ENCODE results near the gene H6PD.
A peak's percentile ranks its signal among the peaks of the same experiment; 100 is the strongest.

H6PD gene

GRCh38 chr1:9314111-9314510 is 79.5 kb downstream of the H6PD start:
- no peaks in the 10 kb centered on the region for H4K20me1 ChIP-seq (ENCODE audit: insufficient read depth)
- H3K4me1 ChIP-seq (ENCODE audit: low read depth, poor library complexity, severe bottlenecking): peaks cover 68% of the 10 kb centered on the region
- peak overlapping the region; percentile 84; the same call in 1 of the 2 replicates for H3K27ac ChIP-seq
- H3K36me3 ChIP-seq (ENCODE audit: insufficient read depth): no peaks in the 10 kb centered on the region
- H3K4me2 ChIP-seq: peak overlapping the region; percentile 96
- TF ChIP-seq CTCF (conservative IDR thresholded peaks at IDR 0.05; ENCODE audit: low read depth, low read length): no peak
- no peak overlapping the region for H3K9ac ChIP-seq
- H3K27me3 ChIP-seq (ENCODE audit: insufficient read depth, low read depth): no peaks in the 10 kb centered on the region
- no peak overlapping the region for H3K4me3 ChIP-seq (IDR thresholded peaks at IDR 0.05; ENCODE audit: insufficient read depth, low read depth, low read length)
- H3K79me2 ChIP-seq (ENCODE audit: insufficient read depth, low read depth): peaks cover 53% of the 10 kb centered on the region
- no peak overlapping the region for H2AFZ ChIP-seq (ENCODE audit: low read depth)

- Histone ChIP-seq H4K20me1 (ENCODE audit: insufficient read depth) (no peaks in the 10 kb centered on the region), H3K27ac (peak overlapping the region; percentile 84), H2AFZ (ENCODE audit: low read depth) (peak overlapping the region; percentile 61), H3K4me2 (peak overlapping the region; percentile 96), H3K27me3 (ENCODE audit: insufficient read depth, low read depth) (no peaks in the 10 kb centered on the region), H3K79me2 (ENCODE audit: insufficient read depth, low read depth) (peaks cover 49% of the 10 kb centered on the region), H3K9ac (peak overlapping the region; percentile 56; the same call in 1 of the 2 replicates), H3K4me3 (IDR thresholded peaks at IDR 0.05; ENCODE audit: insufficient read depth, low read depth, low read length) (no peak overlapping the region), H3K36me3 (ENCODE audit: insufficient read depth) (no peaks in the 10 kb centered on the region), H3K4me1 (ENCODE audit: low read depth, poor library complexity, severe bottlenecking) (peaks cover 61% of the 10 kb centered on the region)
- no peak for TF ChIP-seq CTCF (conservative IDR thresholded peaks at IDR 0.05; ENCODE audit: low read depth, low read length)
These were observed 80.3 kb downstream of the H6PD start for GRCh38 chr1:9314711-9315379.

GRCh38 chr1:9315411-9316079 is 81.0 kb downstream of the H6PD start:
- peak overlapping the region; percentile 96 for H3K4me2 ChIP-seq
- no peaks in the 10 kb centered on the region for H3K36me3 ChIP-seq (ENCODE audit: insufficient read depth)
- no peak overlapping the region for H3K4me3 ChIP-seq (IDR thresholded peaks at IDR 0.05; ENCODE audit: insufficient read depth, low read depth, low read length)
- H3K79me2 ChIP-seq (ENCODE audit: insufficient read depth, low read depth): peaks cover 42% of the 10 kb centered on the region
- peaks cover 54% of the 10 kb centered on the region for H3K4me1 ChIP-seq (ENCODE audit: low read depth, poor library complexity, severe bottlenecking)
- peak overlapping the region; percentile 56 for H3K9ac ChIP-seq
- H2AFZ ChIP-seq (ENCODE audit: low read depth): peak overlapping the region; percentile 61
- peak overlapping the region; percentile 84 for H3K27ac ChIP-seq
- H4K20me1 ChIP-seq (ENCODE audit: insufficient read depth): no peaks in the 10 kb centered on the region
- TF ChIP-seq CTCF (conservative IDR thresholded peaks at IDR 0.05; ENCODE audit: low read depth, low read length): no peak
- H3K27me3 ChIP-seq (ENCODE audit: insufficient read depth, low read depth): no peaks in the 10 kb centered on the region

- Histone ChIP-seq H3K4me3 (IDR thresholded peaks at IDR 0.05; ENCODE audit: insufficient read depth, low read depth, low read length) (no peak overlapping the region), H3K36me3 (ENCODE audit: insufficient read depth) (no peaks in the 10 kb centered on the region), H3K79me2 (ENCODE audit: insufficient read depth, low read depth) (peaks cover 36% of the 10 kb centered on the region), H3K27ac (peak overlapping the region; percentile 84), H3K4me2 (peak overlapping the region; percentile 96), H2AFZ (ENCODE audit: low read depth) (peak overlapping the region; percentile 61), H4K20me1 (ENCODE audit: insufficient read depth) (no peaks in the 10 kb centered on the region), H3K27me3 (ENCODE audit: insufficient read depth, low read depth) (no peaks in the 10 kb centered on the region), H3K4me1 (ENCODE audit: low read depth, poor library complexity, severe bottlenecking) (peaks cover 52% of the 10 kb centered on the region), H3K9ac (peak overlapping the region; percentile 56)
- no peak for TF ChIP-seq CTCF (conservative IDR thresholded peaks at IDR 0.05; ENCODE audit: low read depth, low read length)
These were observed 81.5 kb downstream of the H6PD start for GRCh38 chr1:9316080-9316444.
